ENCODE data around the gene ZEB2.
"Not testable (repeated sequence)": the region's sequence is repeated elsewhere in the genome, so short reads cannot be mapped to it uniquely, and the experiment has no call there.

The ZEB2 gene

GRCh38 chr2:144376460-144376859 is 143.5 kb downstream of the ZEB2 start:
- no peak for DNase-seq

GRCh38 chr2:144374163-144374661 is 145.7 kb downstream of the ZEB2 start:
- DNase-seq, result no peak

GRCh38 chr2:144372410-144373080 is 147.4 kb downstream of the ZEB2 start:
- DNase-seq, result no peak

GRCh38 chr2:144370937-144371584 is 148.9 kb downstream of the ZEB2 start:
- DNase-seq, result no peak

- DNase-seq, result no peak
Observed at GRCh38 chr2:144369416-144369815, 150.5 kb downstream of the ZEB2 start.

- DNase-seq, result no peak
Observed at GRCh38 chr2:144366825-144367429, 153.0 kb downstream of the ZEB2 start.

- DNase-seq, result no peak
Observed at GRCh38 chr2:144364944-144365738, 154.8 kb downstream of the ZEB2 start.

- not testable (repeated sequence) for DNase-seq
Observed at GRCh38 chr2:144364247-144364646, 155.7 kb downstream of the ZEB2 start.

- no peak for DNase-seq
Observed at GRCh38 chr2:144362401-144362800, 157.5 kb downstream of the ZEB2 start.

- no peak for DNase-seq
Observed at GRCh38 chr2:144361742-144362141, 158.2 kb downstream of the ZEB2 start.

GRCh38 chr2:144359684-144360083 is 160.2 kb downstream of the ZEB2 start:
- DNase-seq, result no peak

- DNase-seq, result no peak
Observed at GRCh38 chr2:144358979-144359541, 160.9 kb downstream of the ZEB2 start.

- no peak for DNase-seq
Observed at GRCh38 chr2:144358374-144358964, 161.4 kb downstream of the ZEB2 start.

GRCh38 chr2:144357623-144358373 is 162.1 kb downstream of the ZEB2 start:
- no peak for DNase-seq

GRCh38 chr2:144356402-144356801 is 163.5 kb downstream of the ZEB2 start:
- DNase-seq, result no peak

GRCh38 chr2:144354953-144355352 is 165.0 kb downstream of the ZEB2 start:
- no peak for DNase-seq

- DNase-seq, result no peak
Observed at GRCh38 chr2:144351687-144352086, 168.2 kb downstream of the ZEB2 start.

- no peak for DNase-seq
Observed at GRCh38 chr2:144350151-144350802, 169.6 kb downstream of the ZEB2 start.

GRCh38 chr2:144349674-144350073 is 170.2 kb downstream of the ZEB2 start:
- no peak for DNase-seq

GRCh38 chr2:144348846-144349245 is 171.1 kb downstream of the ZEB2 start:
- no peak for DNase-seq

- DNase-seq, result no peak
Observed at GRCh38 chr2:144346229-144346628, 173.7 kb downstream of the ZEB2 start.

Measured in DMS79 treated with DMSO at 0.1 percent for 48 hours (cell line).